Cerebellar cortex (tissue), 1 donor: Measurements from ENCODE around the gene ZNF385D.

ENCODE experiments used
- DNase-seq: peaks from one replicate; pipeline ENCODE4 v3.0.0-alpha.2; 2015; ENCODE audit warnings: low spot score

Gene ZNF385D

GRCh38 chr3:21672303-21672702 lies 78.7 kb downstream of the ZNF385D start:
- DNase-seq = no peak

GRCh38 chr3:21670386-21670785 lies 80.6 kb downstream of the ZNF385D start:
- DNase-seq = no peak

GRCh38 chr3:21668012-21668411 lies 83.0 kb downstream of the ZNF385D start:
- DNase-seq = no peak

- DNase-seq = peak; percentile 47
Observed at GRCh38 chr3:21665444-21666100, 85.4 kb downstream of the ZNF385D start.

- no peak for DNase-seq
Observed at GRCh38 chr3:21664996-21665395, 86.0 kb downstream of the ZNF385D start.

- DNase-seq = no peak
Observed at GRCh38 chr3:21662403-21662802, 88.6 kb downstream of the ZNF385D start.

- no peak for DNase-seq
Observed at GRCh38 chr3:21654662-21655061, 96.3 kb downstream of the ZNF385D start.

GRCh38 chr3:21654241-21654640 lies 96.8 kb downstream of the ZNF385D start:
- DNase-seq = no peak

- DNase-seq = no peak
Observed at GRCh38 chr3:21649519-21649918, 101.5 kb downstream of the ZNF385D start.

- no peak for DNase-seq
Observed at GRCh38 chr3:21647961-21648360, 103.0 kb downstream of the ZNF385D start.

- DNase-seq = no peak
Observed at GRCh38 chr3:21645121-21645897, 105.7 kb downstream of the ZNF385D start.

GRCh38 chr3:21644268-21644667 lies 106.7 kb downstream of the ZNF385D start:
- no peak for DNase-seq

GRCh38 chr3:21643752-21644151 lies 107.3 kb downstream of the ZNF385D start:
- no peak for DNase-seq

GRCh38 chr3:21642433-21642832 lies 108.6 kb downstream of the ZNF385D start:
- DNase-seq = no peak

GRCh38 chr3:21641959-21642358 lies 109.1 kb downstream of the ZNF385D start:
- no peak for DNase-seq

GRCh38 chr3:21638488-21638887 lies 112.5 kb downstream of the ZNF385D start:
- DNase-seq = no peak

GRCh38 chr3:21634112-21634511 lies 116.9 kb downstream of the ZNF385D start:
- no peak for DNase-seq

- DNase-seq = no peak
Observed at GRCh38 chr3:21624524-21624923, 126.5 kb downstream of the ZNF385D start.

- no peak for DNase-seq
Observed at GRCh38 chr3:21621181-21621651, 129.8 kb downstream of the ZNF385D start.

- no peak for DNase-seq
Observed at GRCh38 chr3:21620511-21621155, 130.4 kb downstream of the ZNF385D start.

- no peak for DNase-seq
Observed at GRCh38 chr3:21618695-21619094, 132.3 kb downstream of the ZNF385D start.

- no peak for DNase-seq
Observed at GRCh38 chr3:21613372-21614070, 137.5 kb downstream of the ZNF385D start.
